Endothelial cell of umbilical vein (primary cell): ENCODE measurements around the gene KCTD11. TPM values are rescaled to one million over a fixed set of nuclear protein-coding genes. Genes with fewer than 3 reads are reported as not detected.

Source experiments
- BruUV-seq: library from RNA; stranded (reverse); fragments of 400-500 nt; replicated peaks from 2 replicates; lab custom pipeline; 2021; lab: Mats Ljungman, UMichigan
- CTCF ChIA-PET: fragments of 300-600, 350-600 bp; sonication (Branson Sonifier 250); formaldehyde crosslinking; loops from one replicate; lab custom pipeline; 2021; ENCODE audit warnings: antibody characterized with exemption, inconsistent platforms; lab: Charles Lee
- POLR2A ChIA-PET: fragments of 300-600, 350-600 bp; sonication (Branson Sonifier 250); formaldehyde crosslinking; loops from one replicate; lab custom pipeline; 2021; ENCODE audit warnings: antibody characterized with exemption, inconsistent platforms; lab: Charles Lee
- DNase-seq: peaks from one replicate; pipeline ENCODE4 v3.0.0-alpha.2; 2011; ENCODE audit warnings: low read depth, low spot score
- FAIRE-seq: peaks from 2 replicates; lab custom pipeline; 2011; peaks lifted over from hg19 to GRCh38; lab: Jason Lieb, UNC
- H2AFZ ChIP-seq: 2 replicates; pipeline ENCODE4 v1.6.0; 2012; ENCODE audit warnings: low read depth, low read length, control low read depth, inconsistent platforms
- H3K27ac ChIP-seq: 2 replicates; pipeline ENCODE4 v1.5.1; 2011; ENCODE audit warnings: low read depth, mild to moderate bottlenecking, control low read depth, low read length, moderate library complexity; ENCODE audit not compliant: insufficient read depth
- H3K27me3 ChIP-seq, 2 experiments: 2 replicates each; pipeline versions ENCODE4 v1.6.0 to v1.6.1; 2011; ENCODE audit warnings: low read length in 2 of 2, mixed read lengths in 1 of 2; ENCODE audit not compliant: control insufficient read depth in 2 of 2, insufficient read depth in 2 of 2
- H3K36me3 ChIP-seq, 2 experiments: 2 replicates in 1 of 2; 3 replicates in 1 of 2; pipeline ENCODE4 v1.5.1; 2011; ENCODE audit warnings: low read length in 2 of 2, mild to moderate bottlenecking in 1 of 2, moderate library complexity in 1 of 2; ENCODE audit not compliant: control insufficient read depth in 2 of 2, insufficient read depth in 2 of 2; ENCODE audit errors: extremely low read depth in 1 of 2
- H3K4me1 ChIP-seq: 3 replicates; pipeline ENCODE4 v1.5.1; 2011; ENCODE audit warnings: mild to moderate bottlenecking, low read length; ENCODE audit not compliant: control insufficient read depth, insufficient read depth; ENCODE audit errors: extremely low read depth
- H3K4me2 ChIP-seq: 2 replicates; pipeline ENCODE4 v1.6.1; 2011; ENCODE audit warnings: low read length, control low read depth, mixed read lengths; ENCODE audit not compliant: insufficient read depth
- H3K4me3 ChIP-seq, 3 experiments: fragments of 200-600 bp in 1 of 3; sonication (generic), shearing (Covaris generic) in 1 of 3; replicated peaks in 1 of 3; 2 replicates each; pipeline ENCODE4 v1.5.1; 2011 to 2016; ENCODE audit warnings: control low read depth in 3 of 3, low read length in 3 of 3, mild to moderate bottlenecking in 2 of 3, inconsistent platforms in 1 of 3, low read depth in 1 of 3, moderate library complexity in 1 of 3; ENCODE audit not compliant: insufficient read depth in 1 of 3
- H3K79me2 ChIP-seq: 2 replicates; pipeline ENCODE4 v1.6.0; 2012; ENCODE audit warnings: low read length, inconsistent platforms; ENCODE audit not compliant: control insufficient read depth, insufficient read depth
- H3K9ac ChIP-seq: replicated peaks from 2 replicates; pipeline ENCODE3; 2011; ENCODE audit warnings: low read length, control low read depth; ENCODE audit not compliant: insufficient read depth; ENCODE audit errors: extremely low read depth
- H3K9me1 ChIP-seq: replicated peaks from 3 replicates; pipeline ENCODE4 v1.6.0; 2011; ENCODE audit warnings: mild to moderate bottlenecking, low read length; ENCODE audit not compliant: control insufficient read depth, insufficient read depth; ENCODE audit errors: extremely low read depth
- H3K9me3 ChIP-seq: replicated peaks from 2 replicates; pipeline ENCODE4 v1.5.1; 2012; ENCODE audit warnings: low read length, inconsistent platforms; ENCODE audit not compliant: control insufficient read depth, insufficient read depth
- H4K20me1 ChIP-seq: replicated peaks from 2 replicates; pipeline ENCODE3; 2011; ENCODE audit warnings: mild to moderate bottlenecking, low read length; ENCODE audit not compliant: control insufficient read depth, insufficient read depth; ENCODE audit errors: extremely low read depth
- EZH2 ChIP-seq: IDR thresholded peaks from 2 replicates; pipeline ENCODE4 v1.6.1; 2012; ENCODE audit warnings: borderline replicate concordance, low read depth, mild to moderate bottlenecking, moderate library complexity, low read length, inconsistent platforms; ENCODE audit not compliant: severe bottlenecking
- FOS ChIP-seq: IDR thresholded peaks from 2 replicates; pipeline ENCODE4 v1.6.1; 2011; ENCODE audit warnings: mild to moderate bottlenecking, low read length, moderate library complexity, borderline replicate concordance; ENCODE audit not compliant: insufficient read depth
- GATA2 ChIP-seq: IDR thresholded peaks from 2 replicates; pipeline ENCODE4 v1.7.0; 2011; ENCODE audit warnings: low read depth, mild to moderate bottlenecking, moderate library complexity, mixed read lengths, low read length; ENCODE audit not compliant: insufficient read length, insufficient read depth
- JUN ChIP-seq: IDR thresholded peaks from 2 replicates; pipeline ENCODE4 v1.6.1; 2011; ENCODE audit warnings: borderline replicate concordance, low read depth; ENCODE audit not compliant: insufficient read length, insufficient read depth
- MYC ChIP-seq: IDR thresholded peaks from one replicate; pipeline ENCODE4 v1.6.1; 2011; ENCODE audit warnings: mild to moderate bottlenecking, low read depth, low read length
- POLR2A ChIP-seq: IDR thresholded peaks from 2 replicates; pipeline ENCODE4 v1.6.1; 2012; ENCODE audit warnings: low read depth, mild to moderate bottlenecking, control low read depth, low read length
- POLR2AphosphoS5 ChIP-seq: IDR thresholded peaks from 2 replicates; pipeline ENCODE4 v1.6.1; 2012; ENCODE audit warnings: low read depth, mild to moderate bottlenecking, control low read depth, low read length, moderate library complexity; ENCODE audit not compliant: insufficient read depth
- dilution Hi-C: fragments of 300-500 bp; cut with MboI; formaldehyde crosslinking; loops from one replicate; pipeline ENCODE4 v1.15.0; 2019; ENCODE audit warnings: low sequenced_read_pairs; ENCODE audit not compliant: extremely low pct_ligation_motif_present
- intact Hi-C: fragments of 100-400 bp; cut with micrococcal nuclease; formaldehyde crosslinking; loops from one replicate; pipeline ENCODE4 v1.10.0; 2022
- polyA plus RNA-seq, 4 experiments: library from polyadenylated mRNA; depleted of rRNA in 3 of 4; stranded (reverse) in 3 of 4; unstranded in 1 of 4; fragments of >200 nt; gene quantifications; 2 replicates each; pipeline versions ENCODE4 v1.2.1 to v1.2.3, GENCODE V29; 2011 to 2012; ENCODE audit warnings: missing spikeins in 1 of 4
- total RNA-seq: library from RNA; stranded (reverse); gene quantifications from 2 replicates; pipeline ENCODE4 v1.2.3, GENCODE V29; 2021
- TF ChIP-seq, protein P1 (sequence below): IDR thresholded peaks from 2 replicates; pipeline ENCODE4 v1.6.1; 2011; ENCODE audit not compliant: insufficient read depth, insufficient read length
- TF ChIP-seq, protein P2 (sequence below), 2 donors: IDR thresholded peaks; 1 replicate in 1 of 2; 2 replicates in 1 of 2; pipeline ENCODE4 v1.5.1; 2011; ENCODE audit warnings: low read length in 2 of 2, mild to moderate bottlenecking in 2 of 2, moderate library complexity in 2 of 2, control low read depth in 1 of 2, inconsistent platforms in 1 of 2, low read depth in 1 of 2; ENCODE audit not compliant: insufficient read depth in 1 of 2; ENCODE audit errors: extremely low read depth in 1 of 2

KCTD11 gene
- total and polyA plus RNA-seq, 2 donors (not counting 3 experiments of a cell fraction or from before 2014, with no cell fraction given), result 3.8 to 6.5 TPM

DNA sequence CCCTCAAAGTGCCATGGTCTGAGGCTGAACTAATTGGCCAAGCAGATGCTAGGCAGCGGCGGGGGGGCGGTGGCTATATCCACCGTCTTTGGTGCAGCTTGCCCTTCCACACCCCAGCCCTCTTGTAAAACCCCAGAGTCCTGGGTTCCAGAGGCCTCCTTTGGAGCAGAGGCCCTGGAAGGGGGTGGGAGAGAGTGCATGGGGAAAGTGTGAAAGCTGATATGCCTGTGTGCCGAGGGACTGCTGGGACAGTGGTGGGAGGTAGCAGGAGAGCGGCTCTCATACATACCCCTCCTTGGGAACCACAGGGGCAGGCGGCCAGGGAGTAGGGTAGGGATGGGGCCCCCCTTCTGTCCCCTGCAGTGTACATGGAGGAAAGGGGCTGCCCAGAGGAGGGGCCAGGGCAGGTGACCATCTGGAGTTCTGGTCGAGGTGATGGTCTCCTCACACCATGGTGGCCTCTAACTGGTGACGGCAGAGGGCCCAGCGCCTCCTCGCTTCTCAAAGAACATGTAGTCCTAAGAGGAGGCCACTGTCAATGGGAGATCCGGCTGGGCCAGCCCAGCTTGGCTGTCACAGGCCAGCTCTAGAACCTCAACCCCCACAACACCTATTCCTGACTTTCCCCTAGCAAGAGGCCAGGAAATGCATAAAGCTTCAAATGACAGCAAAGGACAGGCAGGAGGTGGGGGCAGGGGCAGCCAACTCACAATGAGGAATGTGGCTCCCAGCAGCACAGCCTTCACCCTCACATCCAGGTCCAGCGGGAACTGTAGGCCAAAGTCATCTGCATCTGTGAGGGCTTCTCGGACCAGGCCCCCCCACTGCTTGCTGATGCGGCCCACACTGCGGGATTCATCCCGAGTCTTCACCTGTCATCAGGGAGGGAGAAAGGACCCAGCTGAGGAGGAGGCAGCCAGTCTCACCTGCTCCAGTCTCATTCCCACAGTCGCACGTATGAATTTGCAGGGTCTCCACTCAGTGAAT lies 38.3 kb downstream of the KCTD11 start:
- TF ChIP-seq FOS (no peak), GATA2 (no peak), JUN (no peak), EZH2 (no peak), POLR2A (no peak), MYC (no peak), POLR2AphosphoS5 (no peak)
- TF ChIP-seq, protein P1, sequence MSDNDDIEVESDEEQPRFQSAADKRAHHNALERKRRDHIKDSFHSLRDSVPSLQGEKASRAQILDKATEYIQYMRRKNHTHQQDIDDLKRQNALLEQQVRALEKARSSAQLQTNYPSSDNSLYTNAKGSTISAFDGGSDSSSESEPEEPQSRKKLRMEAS, result no peak
- TF ChIP-seq, protein P2, sequence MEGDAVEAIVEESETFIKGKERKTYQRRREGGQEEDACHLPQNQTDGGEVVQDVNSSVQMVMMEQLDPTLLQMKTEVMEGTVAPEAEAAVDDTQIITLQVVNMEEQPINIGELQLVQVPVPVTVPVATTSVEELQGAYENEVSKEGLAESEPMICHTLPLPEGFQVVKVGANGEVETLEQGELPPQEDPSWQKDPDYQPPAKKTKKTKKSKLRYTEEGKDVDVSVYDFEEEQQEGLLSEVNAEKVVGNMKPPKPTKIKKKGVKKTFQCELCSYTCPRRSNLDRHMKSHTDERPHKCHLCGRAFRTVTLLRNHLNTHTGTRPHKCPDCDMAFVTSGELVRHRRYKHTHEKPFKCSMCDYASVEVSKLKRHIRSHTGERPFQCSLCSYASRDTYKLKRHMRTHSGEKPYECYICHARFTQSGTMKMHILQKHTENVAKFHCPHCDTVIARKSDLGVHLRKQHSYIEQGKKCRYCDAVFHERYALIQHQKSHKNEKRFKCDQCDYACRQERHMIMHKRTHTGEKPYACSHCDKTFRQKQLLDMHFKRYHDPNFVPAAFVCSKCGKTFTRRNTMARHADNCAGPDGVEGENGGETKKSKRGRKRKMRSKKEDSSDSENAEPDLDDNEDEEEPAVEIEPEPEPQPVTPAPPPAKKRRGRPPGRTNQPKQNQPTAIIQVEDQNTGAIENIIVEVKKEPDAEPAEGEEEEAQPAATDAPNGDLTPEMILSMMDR (IDR thresholded peaks at IDR 0.05; ENCODE audit: extremely low read depth in 1 of 2, insufficient read depth in 1 of 2, low read depth in 1 of 2, low read length in 2 of 2), result no peak
- Histone ChIP-seq H3K36me3 (peaks cover 0 to 21% of the 10 kb centered on the region in 2 experiments), H3K4me3 (no peak overlapping the region), H3K9ac (no peak overlapping the region), H3K9me1 (no peaks in the 10 kb centered on the region), H3K4me1 (peaks cover 16% of the 10 kb centered on the region), H2AFZ (no peak overlapping the region), H3K27me3 (no peaks in the 10 kb centered on the region), H3K27ac (no peak overlapping the region), H3K9me3 (no peaks in the 10 kb centered on the region), H3K4me2 (no peak overlapping the region), H3K79me2 (no peaks in the 10 kb centered on the region), H4K20me1 (no peaks in the 10 kb centered on the region)
- BruUV-seq, result TSS peak; percentile 46
- CTCF ChIA-PET, result no interaction called here
- FAIRE-seq, result no peak
- dilution Hi-C loops, result no loop called here
- POLR2A ChIA-PET, result no interaction called here
- DNase-seq, result no peak
- intact Hi-C loops, result loop anchor here (5.0 kb wide), 1 partner anchor 33 kb away; the partner anchor contains the start of gene TMEM95
